Activated naive CD4-positive, alpha-beta T cell treated with Interleukin-2 at 50 U/mL for 16 hours (primary cell): Measurements from ENCODE around the gene CRP.
"Not testable (repeated sequence)": the region's sequence is repeated elsewhere in the genome, so short reads cannot be mapped to it uniquely, and the experiment has no call there.

ENCODE experiments used
- DNase-seq: peaks from one replicate; pipeline ENCODE4 v3.0.0-alpha.2; 2020

The CRP gene

DNA sequence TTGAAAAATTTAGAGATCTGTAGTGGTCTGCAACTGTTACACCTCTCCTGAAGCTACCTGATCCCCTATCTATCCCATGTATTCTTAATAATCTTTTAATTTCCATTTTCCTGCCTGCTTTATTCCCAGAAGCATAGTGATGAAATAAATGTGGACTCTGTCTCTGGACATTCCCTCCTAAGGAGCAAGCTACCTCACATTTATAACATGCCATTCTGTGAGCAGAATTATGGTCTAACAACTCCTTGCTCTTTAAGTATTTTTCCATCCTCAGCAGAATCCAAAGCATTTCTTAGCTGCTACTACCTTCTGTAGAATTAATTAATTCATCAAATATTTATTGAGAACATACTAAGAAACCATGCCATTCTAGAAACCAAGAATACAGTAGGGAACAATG lies 15.1 kb downstream of the CRP start:
- DNase-seq, result no peak

DNA sequence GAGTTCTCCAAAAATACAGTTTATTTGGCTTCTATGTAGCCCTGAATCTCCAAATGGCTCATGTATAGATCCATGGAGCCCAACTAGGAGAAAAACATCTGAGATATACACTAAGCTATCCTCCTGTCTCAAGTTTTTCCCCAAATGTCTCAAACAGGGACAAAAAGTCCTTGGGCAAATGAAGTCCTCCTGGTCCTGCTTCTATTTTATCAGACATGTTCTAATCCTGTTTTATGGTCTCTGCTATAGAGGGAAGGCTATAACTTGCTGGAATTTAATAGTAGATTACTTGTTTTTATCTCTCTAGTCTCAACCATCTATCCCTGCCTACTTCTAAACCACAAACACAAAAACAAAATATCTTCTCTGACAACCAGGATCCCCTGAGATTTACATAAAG lies 26.9 kb downstream of the CRP start:
- DNase-seq, result no peak

DNA sequence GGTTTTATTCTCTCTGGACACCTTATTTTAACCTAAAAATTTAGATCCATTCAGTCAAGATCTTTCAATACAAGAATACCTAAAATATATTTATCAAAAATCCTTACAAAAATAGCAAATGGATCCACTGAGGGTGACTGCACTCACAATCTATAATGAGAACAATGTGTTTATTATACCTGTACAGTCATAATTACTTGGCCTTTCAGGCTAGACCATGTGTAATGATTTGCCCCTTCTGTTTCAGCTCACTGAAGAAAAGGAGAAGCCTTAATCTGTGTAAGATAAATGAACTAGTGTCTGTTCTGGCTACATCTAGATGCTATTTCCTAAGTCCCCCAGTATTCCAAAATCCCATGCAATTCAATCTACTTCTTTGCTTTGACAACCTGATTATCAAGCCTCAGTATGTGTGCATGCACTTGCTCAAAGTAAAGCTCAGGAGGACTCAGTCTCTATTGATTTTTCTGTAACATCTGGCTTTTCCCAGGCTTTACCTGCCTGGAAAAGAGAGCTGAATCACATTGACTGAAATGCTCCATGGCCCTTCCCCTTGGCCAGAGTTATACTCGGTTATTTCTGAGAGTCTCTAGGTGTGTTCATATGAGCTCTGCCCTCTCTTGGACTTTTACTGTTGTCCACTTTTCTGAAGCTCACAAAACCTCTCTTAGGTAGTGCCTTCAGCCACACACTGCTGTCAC lies 27.6 kb downstream of the CRP start:
- no peak for DNase-seq

DNA sequence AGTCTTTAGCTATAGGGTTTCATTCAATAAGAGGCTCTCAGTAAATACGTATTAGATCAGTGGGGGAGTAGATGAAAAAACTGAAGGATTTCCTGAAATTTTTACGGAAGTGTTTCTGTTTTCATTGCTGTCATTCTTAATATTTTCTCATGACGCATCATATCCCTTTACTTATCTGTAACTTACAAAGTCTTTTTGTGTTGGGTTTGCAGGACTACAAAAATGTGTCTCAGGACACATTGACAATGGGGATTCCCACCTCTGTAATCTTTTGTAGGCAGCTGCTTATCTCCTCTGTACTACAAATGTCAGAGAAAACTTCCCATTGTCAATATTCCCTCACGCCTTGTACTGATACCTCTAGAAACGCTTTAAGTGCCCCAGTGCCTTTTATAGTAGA lies 35.5 kb downstream of the CRP start:
- no peak for DNase-seq

DNA sequence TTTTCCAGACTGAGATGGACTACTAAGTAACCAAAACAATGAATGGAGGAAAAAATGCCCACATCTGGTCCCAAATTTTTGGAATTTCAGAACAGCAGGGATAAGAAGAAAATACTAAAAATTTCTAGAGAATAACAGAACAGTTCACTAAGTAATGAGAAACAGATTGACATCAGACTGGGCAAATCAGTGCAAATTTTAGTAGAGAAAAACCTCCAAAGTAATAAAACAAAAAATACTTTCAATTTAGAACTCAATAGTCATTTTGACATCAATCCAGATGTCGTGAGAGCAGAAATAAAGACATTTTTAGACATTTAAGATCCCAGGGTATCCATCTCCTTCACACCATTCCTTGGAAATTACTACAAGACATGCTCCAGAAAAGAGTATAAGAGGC lies 39.3 kb downstream of the CRP start:
- no peak for DNase-seq

DNA sequence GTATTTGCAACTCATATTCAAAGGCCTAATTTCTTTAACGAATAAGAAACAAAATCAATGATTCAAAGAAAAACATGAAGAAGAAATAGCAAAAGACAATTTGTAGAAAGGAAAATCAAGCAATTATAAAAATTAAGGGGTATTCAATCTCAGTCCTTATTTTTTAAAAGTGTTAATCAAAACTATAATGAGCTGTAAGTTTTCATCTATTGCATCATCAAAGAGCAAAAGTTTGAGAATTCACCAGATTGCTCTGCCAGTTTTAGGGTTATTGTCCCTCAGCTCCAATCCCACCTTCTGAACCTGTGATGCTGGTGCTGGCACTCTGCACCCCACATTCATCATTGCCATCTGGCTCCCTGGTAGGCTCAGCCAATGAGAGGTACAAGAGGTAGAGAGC lies 42.0 kb downstream of the CRP start:
- DNase-seq, result not testable (repeated sequence)

DNA sequence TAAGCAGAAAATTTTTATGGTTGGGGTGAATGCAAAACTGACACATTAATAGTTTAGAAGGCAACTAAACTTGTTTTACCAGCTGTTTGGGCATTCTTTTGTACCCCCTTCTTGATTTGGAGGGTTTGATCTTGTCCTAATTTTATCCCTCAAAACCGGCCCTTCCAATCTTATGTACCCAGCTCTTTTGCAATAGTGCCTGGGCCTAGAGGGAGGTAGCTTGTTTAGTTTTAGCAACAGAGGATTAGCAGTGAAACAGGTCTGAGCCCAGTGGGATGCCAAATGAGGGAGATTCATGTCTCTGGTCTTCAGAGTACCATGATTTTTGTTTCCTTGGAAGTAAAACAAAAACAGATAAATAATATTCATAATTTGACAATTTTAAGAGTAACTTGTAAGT lies 45.1 kb downstream of the CRP start:
- DNase-seq, result no peak

DNA sequence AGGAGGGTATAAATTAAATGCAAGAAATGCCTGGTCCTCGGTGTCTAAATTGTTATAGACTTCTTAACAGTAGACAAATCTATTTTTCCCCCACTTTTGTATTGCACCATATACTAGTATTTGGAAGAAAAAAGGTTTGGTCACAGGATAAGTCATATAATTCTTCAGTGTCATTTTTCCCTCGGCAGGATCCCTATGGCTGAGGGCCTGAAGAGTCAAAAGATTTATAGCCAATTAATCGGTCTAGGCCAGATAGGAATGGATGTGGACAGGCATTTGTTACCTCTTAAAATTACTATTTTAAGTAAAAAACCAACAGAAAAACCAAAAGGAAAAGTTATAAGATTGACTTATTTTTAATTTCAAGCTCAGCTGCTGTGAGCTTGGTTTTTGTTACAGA lies 45.6 kb downstream of the CRP start:
- no peak for DNase-seq

DNA sequence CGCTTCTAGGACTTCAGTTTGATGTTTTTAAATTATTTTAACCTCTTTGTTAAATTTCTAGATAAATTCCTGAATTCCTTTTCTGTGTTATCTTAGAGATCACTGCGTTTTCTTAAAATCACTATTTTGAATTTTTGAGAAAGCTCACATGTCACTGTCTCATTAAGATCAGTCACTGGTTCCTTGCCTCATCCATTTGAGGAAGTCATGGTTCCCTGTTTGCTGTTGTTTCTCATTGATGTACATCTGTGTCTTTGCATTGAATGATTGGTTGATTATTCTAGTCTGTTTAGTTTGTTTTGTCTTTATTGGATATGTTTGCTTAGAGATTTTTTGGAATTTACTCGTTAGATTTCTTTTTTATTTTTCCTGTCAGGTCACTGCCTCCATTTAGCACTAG lies 50.1 kb downstream of the CRP start:
- DNase-seq, result no peak

DNA sequence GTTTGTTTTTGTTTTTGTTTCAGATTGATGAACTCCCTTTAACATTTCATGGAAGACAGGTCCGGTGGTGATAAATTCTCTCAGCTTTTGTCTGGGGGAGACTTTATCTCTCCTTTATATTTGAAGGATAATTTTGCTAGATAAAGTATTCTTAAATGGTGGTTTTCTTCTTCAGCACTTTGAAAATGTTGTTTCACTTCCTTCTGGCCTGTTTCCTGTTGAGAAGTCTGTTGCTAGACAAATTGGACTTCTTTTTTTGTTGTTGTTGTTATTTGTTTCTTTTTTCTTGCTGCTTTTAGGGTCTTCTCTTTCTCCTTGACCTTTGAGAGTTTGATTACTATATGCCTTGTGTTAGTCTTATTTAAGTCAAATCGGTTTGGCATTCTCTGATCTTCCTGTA lies 50.8 kb downstream of the CRP start:
- DNase-seq, result no peak
